Right lobe of liver (tissue), 4 donors: ENCODE measurements around the gene PEX11G.

Experiments
- CTCF ChIP-seq, 4 donors: fragments of 200-600 bp in 3 of 4; fragments of 450-650 bp in 1 of 4; IDR thresholded peaks; one replicate each; pipeline versions ENCODE4 v1.5.1 to v1.8.0; 2016 to 2022; ENCODE audit warnings: antibody characterized with exemption in 4 of 4, mild to moderate bottlenecking in 2 of 4
- POLR2A ChIP-seq: fragments of 450-650 bp; IDR thresholded peaks from one replicate; pipeline ENCODE4 v1.6.1; 2017; ENCODE audit warnings: antibody characterized with exemption, mild to moderate bottlenecking
- donor health status: DM: no; HTN: no; CAD: no.
- donor health status: DM: no; HTN: no; CAD: no.
- donor health status: DM: no; HTN: yes; CAD: no.

DNA sequence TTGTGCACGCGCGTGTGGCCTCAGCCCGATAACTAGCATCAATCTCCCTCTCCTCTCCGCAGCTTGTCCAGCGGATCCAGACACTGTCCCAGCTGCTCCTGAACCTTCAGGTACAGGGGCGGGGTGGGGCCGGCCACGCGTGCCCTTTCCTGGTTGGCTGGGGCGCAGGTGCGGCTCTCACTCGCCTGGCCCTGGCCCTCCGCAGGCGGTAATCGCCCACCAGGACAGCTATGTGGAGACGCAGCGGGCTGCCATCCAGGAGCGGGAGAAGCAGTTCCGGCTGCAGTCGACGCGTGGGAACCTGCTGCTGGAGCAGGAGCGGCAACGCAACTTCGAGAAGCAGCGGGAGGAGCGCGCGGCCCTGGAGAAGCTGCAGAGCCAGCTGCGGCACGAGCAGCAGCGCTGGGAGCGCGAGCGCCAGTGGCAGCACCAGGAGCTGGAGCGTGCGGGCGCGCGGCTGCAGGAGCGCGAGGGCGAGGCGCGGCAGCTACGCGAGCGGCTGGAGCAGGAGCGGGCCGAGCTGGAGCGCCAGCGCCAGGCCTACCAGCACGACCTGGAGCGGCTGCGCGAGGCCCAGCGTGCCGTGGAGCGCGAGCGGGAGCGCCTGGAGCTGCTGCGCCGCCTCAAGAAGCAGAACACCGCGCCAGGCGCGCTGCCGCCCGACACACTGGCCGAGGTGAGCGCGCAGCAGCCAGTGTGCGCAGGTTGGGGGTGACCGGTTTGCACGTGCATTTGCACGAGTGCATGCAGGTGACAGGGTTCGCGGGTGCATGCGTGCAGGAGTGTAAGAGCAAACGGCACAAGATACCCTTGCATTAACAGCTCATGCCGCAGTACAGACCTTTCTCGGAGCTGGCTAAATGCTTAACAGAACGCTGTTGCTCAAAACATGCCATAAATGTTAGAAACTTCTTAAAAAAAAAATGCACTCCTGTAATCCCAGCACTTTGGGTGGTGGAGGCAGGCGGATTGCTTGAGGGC, 21.5 kb downstream of the PEX11G start:
- TF ChIP-seq CTCF (IDR thresholded peaks at IDR 0.05) (no peak), POLR2A (no peak)
